Heart right ventricle (tissue), 16 donors: Measurements from ENCODE around the gene PLS3. TPM values are rescaled to one million over a fixed set of nuclear protein-coding genes. Genes with fewer than 3 reads are reported as not detected.
"Not testable (repeated sequence)": the region's sequence is repeated elsewhere in the genome, so short reads cannot be mapped to it uniquely, and the experiment has no call there.

Experiments used
- ATAC-seq, 8 donors: fragments of 200-7000 bp; cut with Tn5 transposase; one replicate each; pipeline ENCODE4 v1.9.1; 2020; ENCODE audit warnings: mild to moderate bottlenecking in 8 of 8, moderate library complexity in 8 of 8, moderate number of reproducible peaks in 1 of 8
- DNase-seq, 2 donors: peaks; one replicate each; pipeline ENCODE4 v3.0.0-alpha.2; 2020
- H3K27ac ChIP-seq, 10 donors: fragments of 200-600 bp; sonication (generic) in 2 of 10; one replicate each; pipeline versions ENCODE4 v1.5.0 to v1.8.0; 2020 to 2022; ENCODE audit warnings: mild to moderate bottlenecking in 3 of 10
- H3K27me3 ChIP-seq, 7 donors: fragments of 200-600 bp; one replicate each; pipeline ENCODE4 v1.8.0; 2021 to 2022; ENCODE audit warnings: mild to moderate bottlenecking in 2 of 7
- H3K36me3 ChIP-seq, 9 donors: fragments of 200-600 bp; sonication (generic) in 1 of 9; one replicate each; pipeline versions ENCODE4 v1.5.0 to v1.8.0; 2020 to 2022; ENCODE audit warnings: mild to moderate bottlenecking in 2 of 9
- H3K4me1 ChIP-seq, 9 donors: fragments of 200-600 bp; sonication (generic) in 1 of 9; one replicate each; pipeline versions ENCODE4 v1.5.0 to v1.8.0; 2020 to 2022; ENCODE audit warnings: mild to moderate bottlenecking in 4 of 9
- H3K4me3 ChIP-seq, 10 donors: fragments of 200-600 bp; sonication (generic) in 2 of 10; one replicate each; pipeline versions ENCODE4 v1.5.0 to v1.8.0; 2020 to 2022; ENCODE audit warnings: mild to moderate bottlenecking in 7 of 10, moderate library complexity in 2 of 10
- H3K9me3 ChIP-seq, 11 donors: fragments of 200-600 bp in 10 of 11; sonication (generic) in 2 of 11; one replicate each; pipeline versions ENCODE4 v1.5.0 to v1.8.0; 2013 to 2022; ENCODE audit warnings: mild to moderate bottlenecking in 2 of 11, control low read depth in 1 of 11, moderate library complexity in 1 of 11
- CTCF ChIP-seq, 9 donors: fragments of 200-600 bp; sonication (generic) in 2 of 9; IDR thresholded peaks; one replicate each; pipeline versions ENCODE4 v1.5.0 to v1.8.0; 2021 to 2022; ENCODE audit warnings: antibody characterized with exemption in 9 of 9, mild to moderate bottlenecking in 5 of 9, moderate library complexity in 1 of 9
- WGBS, 2 donors: extraction: QIAGEN DNeasy Blood & Tissue Kit; methylation state at CpG; one replicate each; pipeline ENCODE4 v1.1.7; 2013; ENCODE audit warnings: inconsistent platforms in 1 of 2; 5-methylcytosine and 5-hydroxymethylcytosine counted together
- intact Hi-C, 10 donors: fragments of 100-400 bp; cut with DNase I; formaldehyde crosslinking; loops; one replicate each; pipeline versions ENCODE4 v1.11.1 to v1.14.2; 2022
- polyA plus RNA-seq, 2 donors: library from polyadenylated mRNA; stranded (reverse); fragments of 200-250 nt; gene quantifications; one replicate each; pipeline ENCODE4 v1.2.3, GENCODE V29; 2013
- total RNA-seq, 10 donors: library from RNA; stranded (reverse); fragmentation: NEBNext Ultra II Directional in 3 of 10; extraction: Animal tissue kit (Norgen Biotek cat#: 25700) in 3 of 10; gene quantifications; one replicate each; pipeline versions ENCODE4 v1.2.1 to v1.2.4, GENCODE V29; 2021 to 2023
- donor health status: Arrhythmogenic right ventricular cardiomyopathy.
- donor health status: ischemic (EF 13 %, LVEDD 7.1; RV severe dilation, severe dysfunction).
- donor health status: healthy with polysubstance abuse.
- donor health status: DM: no; HTN: yes; CAD: no.
- donor health status: DM: no; HTN: no; CAD: no.
- donor health status: ischemic (EF 25% LVEDD 6.9; RV normal size, moderate dysfunction).
- donor health status: ischemic (EF 25% LVEDD 5.7; RV mildly dilated, moderate dysfunction).
- donor health status: healthy.
- donor health status: DM: yes; HTN: yes; CAD: no.
- donor health status: Ischemic cardiomyopathy.
- donor health status: ischemic (EF 35%, LVEDD 5.7; RV mildly dilated, moderate dysfunction).
- donor health status: nonischemic (EF 11% LVEDD 7.7; RV severe dilation, severe dysfunction).
- donor health status: DM: yes; HTN: yes; CAD: no.
- donor health status: PGD.
- donor health status: ischemic (EF 29% LVEDD 5.4; RV normal size, mild dysfunction).
- donor health status: nonischemic (EF 23%, LVEDD 6.1; RV moderate dilation, normal function).

PLS3 gene
- total and polyA plus RNA-seq, 12 donors, result 29.7 to 56.9 (median 38.0) TPM

GRCh38 chrX:115642311-115642710, 81.3 kb downstream of the PLS3 start:
- H3K4me3 ChIP-seq, result no peak overlapping the region
- DNase-seq (no peak), ATAC-seq (peak in 5 of 8 donors; percentile 14 to 55 (median 52))
- no peak for TF ChIP-seq CTCF (IDR thresholded peaks at IDR 0.05)
- 55 to 70% methylated on average over 2 of the region's 2 CpGs for WGBS, 2 donors
- intact Hi-C loops, result loop anchor here in 8 of 10 donors (2.0 to 10.0 kb wide), 7 partner anchors 78 to 312 kb away; partner anchors contain the start of gene PLS3 (in 2 of the 8)
- peaks cover 0 to 66% (median 0%) of the 10 kb centered on the region in 7 donors for H3K27me3 ChIP-seq
- H3K27ac ChIP-seq, result peak overlapping the region in 6 of 10 donors; percentile 1 to 62 (median 44)
- peaks cover 0 to 34% (median 2%) of the 10 kb centered on the region in 9 donors for H3K4me1 ChIP-seq
- H3K9me3 ChIP-seq, result no peaks in the 10 kb centered on the region
- H3K36me3 ChIP-seq, result peaks cover 0 to 98% (median 6%) of the 10 kb centered on the region in 9 donors

- intact Hi-C loops, result loop anchor here in 8 of 10 donors (2.0 to 10.0 kb wide), 7 partner anchors 78 to 312 kb away; partner anchors contain the start of gene PLS3 (in 2 of the 8)
- Histone ChIP-seq H3K27me3 (peaks cover 0 to 66% (median 0%) of the 10 kb centered on the region in 7 donors), H3K27ac (peak overlapping the region in 6 of 10 donors; percentile 1 to 62 (median 44)), H3K9me3 (no peaks in the 10 kb centered on the region), H3K4me3 (no peak overlapping the region), H3K4me1 (peaks cover 0 to 34% (median 2%) of the 10 kb centered on the region in 9 donors), H3K36me3 (peaks cover 0 to 98% (median 11%) of the 10 kb centered on the region in 9 donors)
- peak; percentile 76 to 99 (median 82) for TF ChIP-seq CTCF (IDR thresholded peaks at IDR 0.05)
- 24 to 30% methylated on average over 5 of the region's 5 CpGs for WGBS, 2 donors
- ATAC-seq (peak in 2 of 8 donors; percentile 55 to 69), DNase-seq (peak in 1 of 2 donors; percentile 17)
Measured at GRCh38 chrX:115642895-115643530, 82.0 kb downstream of the PLS3 start.

GRCh38 chrX:115644397-115644796, 83.4 kb downstream of the PLS3 start:
- 94 to 97% methylated on average over 5 of the region's 5 CpGs for WGBS, 2 donors
- not testable (repeated sequence) for H3K4me3 ChIP-seq, ATAC-seq, DNase-seq, H3K9me3 ChIP-seq, H3K27ac ChIP-seq
- intact Hi-C loops, result loop anchor here in 7 of 10 donors (5.0 to 10.0 kb wide), 5 partner anchors 80 to 312 kb away; partner anchors contain the start of gene PLS3 (in 2 of the 7)
- Histone ChIP-seq H3K4me1 (peaks cover 0 to 36% (median 5%) of the 10 kb centered on the region in 9 donors), H3K27me3 (peaks cover 0 to 64% (median 0%) of the 10 kb centered on the region in 7 donors), H3K36me3 (peaks cover 0 to 98% (median 11%) of the 10 kb centered on the region in 9 donors)

GRCh38 chrX:115649461-115650063, 88.6 kb downstream of the PLS3 start:
- DNase-seq (no peak), ATAC-seq (peak in 7 of 8 donors; percentile 39 to 71 (median 62))
- WGBS, 2 donors, result 32 to 33% methylated on average over 5 of the region's 5 CpGs
- H3K4me1 ChIP-seq, result peaks cover 0 to 27% (median 9%) of the 10 kb centered on the region in 9 donors
- H3K9me3 ChIP-seq, result no peaks in the 10 kb centered on the region
- H3K4me3 ChIP-seq, result no peak overlapping the region
- H3K27me3 ChIP-seq, result peaks cover 0 to 64% (median 0%) of the 10 kb centered on the region in 7 donors
- peak overlapping the region in 5 of 10 donors; percentile 15 to 48 (median 40) for H3K27ac ChIP-seq
- intact Hi-C loops, result loop anchor here in 5 of 10 donors (5.0 to 10.0 kb wide), 5 partner anchors 43 to 315 kb away; partner anchors contain the start of gene PLS3 (in 1 of the 5)
- peaks cover 0 to 79% (median 6%) of the 10 kb centered on the region in 9 donors for H3K36me3 ChIP-seq
- no peak for TF ChIP-seq CTCF (IDR thresholded peaks at IDR 0.05)
